Measurements from ENCODE around the gene POLDIP2.

Gene POLDIP2

GRCh38 chr17:28394337-28395116 lies 37.2 kb upstream of the POLDIP2 start:
- TF ChIP-seq POLR2AphosphoS5 (IDR thresholded peaks at IDR 0.05; ENCODE audit: low read depth) (no peak), GABPA (IDR thresholded peaks at IDR 0.05; ENCODE audit: low read depth) (no peak), REST (IDR thresholded peaks at IDR 0.05; ENCODE audit: insufficient replicate concordance, low read depth) (no peak), SPI1 (IDR thresholded peaks at IDR 0.05; ENCODE audit: borderline replicate concordance, low read depth) (no peak), CTCF (IDR thresholded peaks at IDR 0.05; ENCODE audit: insufficient read depth, low read length) (no peak)
- H3K27me3 ChIP-seq (ENCODE audit: insufficient read depth, poor library complexity, severe bottlenecking): no peaks in the 10 kb centered on the region
- H3K27ac ChIP-seq (replicated peaks): no peak overlapping the region
- no peak for DNase-seq (ENCODE audit: low read depth in 1 of 2, low spot score in 1 of 2)
- no peak overlapping the region for H3K4me3 ChIP-seq (replicated peaks; ENCODE audit: insufficient read depth, low read length)

- no peak overlapping the region for H3K27ac ChIP-seq (replicated peaks)
- DNase-seq (ENCODE audit: low read depth in 1 of 2, low spot score in 1 of 2): no peak
- no peak for TF ChIP-seq CTCF (IDR thresholded peaks at IDR 0.05; ENCODE audit: insufficient read depth, low read length)
- H3K4me3 ChIP-seq (replicated peaks; ENCODE audit: insufficient read depth, low read length): no peak overlapping the region
- no peaks in the 10 kb centered on the region for H3K27me3 ChIP-seq (ENCODE audit: insufficient read depth, poor library complexity, severe bottlenecking)
These were observed 35.2 kb upstream of the POLDIP2 start for GRCh38 chr17:28392491-28392890.

GRCh38 chr17:28391401-28391800 lies 34.1 kb upstream of the POLDIP2 start:
- H3K27me3 ChIP-seq (ENCODE audit: insufficient read depth, poor library complexity, severe bottlenecking): no peaks in the 10 kb centered on the region
- TF ChIP-seq POLR2AphosphoS5 (IDR thresholded peaks at IDR 0.05; ENCODE audit: low read depth): no peak
- no peak for TF ChIP-seq SPI1 (IDR thresholded peaks at IDR 0.05; ENCODE audit: borderline replicate concordance, low read depth)
- TF ChIP-seq GABPA (IDR thresholded peaks at IDR 0.05; ENCODE audit: low read depth): no peak
- no peak for TF ChIP-seq REST (IDR thresholded peaks at IDR 0.05; ENCODE audit: insufficient replicate concordance, low read depth)
- TF ChIP-seq CTCF (IDR thresholded peaks at IDR 0.05; ENCODE audit: insufficient read depth, low read length): no peak
- DNase-seq (ENCODE audit: low read depth in 1 of 2, low spot score in 1 of 2): no peak
- no peak overlapping the region for H3K27ac ChIP-seq (replicated peaks)
- no peak overlapping the region for H3K4me3 ChIP-seq (replicated peaks; ENCODE audit: insufficient read depth, low read length)

GRCh38 chr17:28390984-28391383 lies 33.7 kb upstream of the POLDIP2 start:
- Histone ChIP-seq H3K27me3 (ENCODE audit: insufficient read depth, poor library complexity, severe bottlenecking) (no peaks in the 10 kb centered on the region), H3K27ac (replicated peaks) (no peak overlapping the region), H3K4me3 (replicated peaks; ENCODE audit: insufficient read depth, low read length) (no peak overlapping the region)
- no peak for DNase-seq (ENCODE audit: low read depth in 1 of 2, low spot score in 1 of 2)
- TF ChIP-seq POLR2AphosphoS5 (IDR thresholded peaks at IDR 0.05; ENCODE audit: low read depth) (no peak), CTCF (IDR thresholded peaks at IDR 0.05; ENCODE audit: insufficient read depth, low read length) (no peak), GABPA (IDR thresholded peaks at IDR 0.05; ENCODE audit: low read depth) (no peak), SPI1 (IDR thresholded peaks at IDR 0.05; ENCODE audit: borderline replicate concordance, low read depth) (no peak), REST (IDR thresholded peaks at IDR 0.05; ENCODE audit: insufficient replicate concordance, low read depth) (no peak)
